K562 (cell line): Measurements from ENCODE around the gene ZBTB16. TPM values are rescaled to one million over a fixed set of nuclear protein-coding genes. Genes with fewer than 3 reads are reported as not detected.

Source experiments
- DACH1 ChIP-seq: fragments of 450-650 bp; IDR thresholded peaks from 2 replicates; pipeline ENCODE4 v1.6.1; 2018; ENCODE audit not compliant: partially characterized antibody
- DMBX1 ChIP-seq: fragments of 250-450 bp; sonication (Bioruptor Pico); IDR thresholded peaks from 2 replicates; pipeline ENCODE4 v1.8.0; 2022; ENCODE audit warnings: inconsistent platforms, mild to moderate bottlenecking, moderate library complexity, borderline replicate concordance
- TOE1 ChIP-seq, 2 experiments: fragments of 450-650 bp in 1 of 2; sonication (generic) in 1 of 2; formaldehyde crosslinking in 1 of 2; IDR thresholded peaks; 2 replicates each; pipeline versions ENCODE4 v1.7.1 to v1.8.0; 2016 to 2022; ENCODE audit warnings: borderline replicate concordance in 2 of 2, mild to moderate bottlenecking in 2 of 2, antibody characterized with exemption in 1 of 2, inconsistent platforms in 1 of 2, low read depth in 1 of 2, missing genetic modification reagents in 1 of 2, moderate library complexity in 1 of 2
- ZBED1 ChIP-seq: IDR thresholded peaks from 2 replicates; pipeline ENCODE4 v1.6.1; 2014
- ZNF184 ChIP-seq: sonication (generic); formaldehyde crosslinking; IDR thresholded peaks from 2 replicates; pipeline ENCODE4 v1.5.0; 2020; ENCODE audit warnings: missing genetic modification reagents
- polyA plus RNA-seq, 8 experiments: library from polyadenylated mRNA; depleted of rRNA in 4 of 8; stranded (reverse) in 5 of 8; unstranded in 3 of 8; fragments of >200 nt; fragmentation: Nextera tagmentation in 2 of 8; fragmentation: Illumina TruSeq in 1 of 8; extraction: Ambion mirVana in 2 of 8; extraction: Trizol in 1 of 8; gene quantifications; 2 replicates each; pipeline versions ENCODE4 v1.2.1 to v1.2.3, GENCODE V29; 2011 to 2014; ENCODE audit warnings: inconsistent platforms in 1 of 8, missing spikeins in 1 of 8
- total RNA-seq, 7 experiments: library from RNA; depleted of rRNA in 6 of 7; stranded (reverse); fragments of >200 nt in 6 of 7; fragmentation: Illumina TruSeq in 2 of 7; extraction: Trizol in 2 of 7; gene quantifications; 2 replicates each; pipeline versions ENCODE4 v1.2.1 to v1.2.3, GENCODE V29; 2011 to 2021; ENCODE audit warnings: low replicate concordance in 1 of 7
- TF ChIP-seq, protein P1 (sequence below): fragments of 200-800 bp; sonication (Bioruptor generic); IDR thresholded peaks from 2 replicates; pipeline ENCODE4 v1.6.1; 2016; ENCODE audit warnings: missing genetic modification characterization, missing compliant biosample characterization
- TF ChIP-seq, protein P2 (sequence below): fragments of 250-450 bp; sonication (Bioruptor Pico); IDR thresholded peaks from 2 replicates; pipeline ENCODE4 v1.9.0; 2021; ENCODE audit warnings: mild to moderate bottlenecking
- TF ChIP-seq, protein P3 (sequence below): fragments of 450-650 bp; IDR thresholded peaks from 2 replicates; pipeline ENCODE4 v1.6.1; 2017; ENCODE audit warnings: antibody characterized with exemption, mild to moderate bottlenecking
- TF ChIP-seq, protein P4 (sequence below): fragments of 250-450 bp; sonication (Bioruptor Pico); IDR thresholded peaks from 2 replicates; pipeline ENCODE4 v1.5.1; 2021; ENCODE audit warnings: mild to moderate bottlenecking
- TF ChIP-seq, protein P5 (sequence below), 2 experiments: fragments of 450-650 bp in 1 of 2; IDR thresholded peaks; 2 replicates each; pipeline ENCODE4 v1.6.1; 2011 to 2017; ENCODE audit warnings: low read depth in 2 of 2, antibody characterized with exemption in 1 of 2, borderline replicate concordance in 1 of 2, low read length in 1 of 2, mild to moderate bottlenecking in 1 of 2, mixed read lengths in 1 of 2; ENCODE audit not compliant: control insufficient read depth in 1 of 2

Gene ZBTB16
- total and polyA plus RNA-seq, 9 of the 15 experiments (the other 6 are each of a cell fraction or from before 2014, with no cell fraction given) = 0.06 to 0.40 (median 0.24) TPM; not detected in 4

DNA sequence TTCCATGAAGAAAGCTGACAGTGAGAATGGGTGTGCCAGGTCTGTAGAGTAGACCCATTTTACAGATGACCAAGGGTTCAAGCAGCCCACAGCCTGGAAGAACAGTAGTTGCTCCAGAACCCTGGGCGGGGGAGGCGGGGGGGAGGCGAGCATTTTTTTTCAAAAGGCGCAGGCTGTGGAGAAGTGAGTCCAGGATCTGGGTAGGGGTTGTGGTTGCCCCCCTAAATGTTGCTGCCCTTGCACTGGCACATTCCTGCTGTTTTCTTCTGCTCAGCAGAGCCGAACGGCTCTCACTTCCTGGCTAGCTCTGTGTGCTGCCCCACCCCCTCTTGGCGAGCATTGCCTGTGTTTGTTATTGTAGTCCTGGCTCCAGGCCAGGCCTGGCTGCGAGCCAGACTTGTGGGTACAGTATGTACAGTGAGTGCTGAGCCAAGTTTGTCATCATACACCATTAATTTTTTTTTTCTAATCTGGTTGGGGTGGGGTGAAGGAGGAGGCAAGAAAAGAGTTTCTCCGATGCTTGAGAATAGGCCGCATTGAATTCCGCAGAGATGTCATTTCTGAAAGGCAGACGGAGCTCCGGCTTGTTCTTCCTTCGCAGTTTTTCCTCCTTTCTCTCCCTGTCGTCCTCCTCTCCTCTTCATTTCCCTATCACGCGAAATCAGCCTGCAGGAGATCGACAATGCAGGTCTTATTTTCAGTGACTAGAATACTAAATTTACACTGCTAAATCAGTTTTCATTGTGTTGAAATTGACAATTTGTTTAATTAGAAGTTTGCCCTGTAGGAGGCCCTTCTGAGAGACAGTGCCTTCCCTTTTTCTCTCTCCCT, 100.5 kb downstream of the ZBTB16 start (continued):
- TF ChIP-seq, protein P1, sequence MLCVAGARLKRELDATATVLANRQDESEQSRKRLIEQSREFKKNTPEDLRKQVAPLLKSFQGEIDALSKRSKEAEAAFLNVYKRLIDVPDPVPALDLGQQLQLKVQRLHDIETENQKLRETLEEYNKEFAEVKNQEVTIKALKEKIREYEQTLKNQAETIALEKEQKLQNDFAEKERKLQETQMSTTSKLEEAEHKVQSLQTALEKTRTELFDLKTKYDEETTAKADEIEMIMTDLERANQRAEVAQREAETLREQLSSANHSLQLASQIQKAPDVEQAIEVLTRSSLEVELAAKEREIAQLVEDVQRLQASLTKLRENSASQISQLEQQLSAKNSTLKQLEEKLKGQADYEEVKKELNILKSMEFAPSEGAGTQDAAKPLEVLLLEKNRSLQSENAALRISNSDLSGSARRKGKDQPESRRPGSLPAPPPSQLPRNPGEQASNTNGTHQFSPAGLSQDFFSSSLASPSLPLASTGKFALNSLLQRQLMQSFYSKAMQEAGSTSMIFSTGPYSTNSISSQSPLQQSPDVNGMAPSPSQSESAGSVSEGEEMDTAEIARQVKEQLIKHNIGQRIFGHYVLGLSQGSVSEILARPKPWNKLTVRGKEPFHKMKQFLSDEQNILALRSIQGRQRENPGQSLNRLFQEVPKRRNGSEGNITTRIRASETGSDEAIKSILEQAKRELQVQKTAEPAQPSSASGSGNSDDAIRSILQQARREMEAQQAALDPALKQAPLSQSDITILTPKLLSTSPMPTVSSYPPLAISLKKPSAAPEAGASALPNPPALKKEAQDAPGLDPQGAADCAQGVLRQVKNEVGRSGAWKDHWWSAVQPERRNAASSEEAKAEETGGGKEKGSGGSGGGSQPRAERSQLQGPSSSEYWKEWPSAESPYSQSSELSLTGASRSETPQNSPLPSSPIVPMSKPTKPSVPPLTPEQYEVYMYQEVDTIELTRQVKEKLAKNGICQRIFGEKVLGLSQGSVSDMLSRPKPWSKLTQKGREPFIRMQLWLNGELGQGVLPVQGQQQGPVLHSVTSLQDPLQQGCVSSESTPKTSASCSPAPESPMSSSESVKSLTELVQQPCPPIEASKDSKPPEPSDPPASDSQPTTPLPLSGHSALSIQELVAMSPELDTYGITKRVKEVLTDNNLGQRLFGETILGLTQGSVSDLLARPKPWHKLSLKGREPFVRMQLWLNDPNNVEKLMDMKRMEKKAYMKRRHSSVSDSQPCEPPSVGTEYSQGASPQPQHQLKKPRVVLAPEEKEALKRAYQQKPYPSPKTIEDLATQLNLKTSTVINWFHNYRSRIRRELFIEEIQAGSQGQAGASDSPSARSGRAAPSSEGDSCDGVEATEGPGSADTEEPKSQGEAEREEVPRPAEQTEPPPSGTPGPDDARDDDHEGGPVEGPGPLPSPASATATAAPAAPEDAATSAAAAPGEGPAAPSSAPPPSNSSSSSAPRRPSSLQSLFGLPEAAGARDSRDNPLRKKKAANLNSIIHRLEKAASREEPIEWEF (CRISPR knock-in tag) = no peak
- TF ChIP-seq, protein P2, sequence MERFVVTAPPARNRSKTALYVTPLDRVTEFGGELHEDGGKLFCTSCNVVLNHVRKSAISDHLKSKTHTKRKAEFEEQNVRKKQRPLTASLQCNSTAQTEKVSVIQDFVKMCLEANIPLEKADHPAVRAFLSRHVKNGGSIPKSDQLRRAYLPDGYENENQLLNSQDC (CRISPR knock-in tag) = no peak
- TF ChIP-seq, protein P3, sequence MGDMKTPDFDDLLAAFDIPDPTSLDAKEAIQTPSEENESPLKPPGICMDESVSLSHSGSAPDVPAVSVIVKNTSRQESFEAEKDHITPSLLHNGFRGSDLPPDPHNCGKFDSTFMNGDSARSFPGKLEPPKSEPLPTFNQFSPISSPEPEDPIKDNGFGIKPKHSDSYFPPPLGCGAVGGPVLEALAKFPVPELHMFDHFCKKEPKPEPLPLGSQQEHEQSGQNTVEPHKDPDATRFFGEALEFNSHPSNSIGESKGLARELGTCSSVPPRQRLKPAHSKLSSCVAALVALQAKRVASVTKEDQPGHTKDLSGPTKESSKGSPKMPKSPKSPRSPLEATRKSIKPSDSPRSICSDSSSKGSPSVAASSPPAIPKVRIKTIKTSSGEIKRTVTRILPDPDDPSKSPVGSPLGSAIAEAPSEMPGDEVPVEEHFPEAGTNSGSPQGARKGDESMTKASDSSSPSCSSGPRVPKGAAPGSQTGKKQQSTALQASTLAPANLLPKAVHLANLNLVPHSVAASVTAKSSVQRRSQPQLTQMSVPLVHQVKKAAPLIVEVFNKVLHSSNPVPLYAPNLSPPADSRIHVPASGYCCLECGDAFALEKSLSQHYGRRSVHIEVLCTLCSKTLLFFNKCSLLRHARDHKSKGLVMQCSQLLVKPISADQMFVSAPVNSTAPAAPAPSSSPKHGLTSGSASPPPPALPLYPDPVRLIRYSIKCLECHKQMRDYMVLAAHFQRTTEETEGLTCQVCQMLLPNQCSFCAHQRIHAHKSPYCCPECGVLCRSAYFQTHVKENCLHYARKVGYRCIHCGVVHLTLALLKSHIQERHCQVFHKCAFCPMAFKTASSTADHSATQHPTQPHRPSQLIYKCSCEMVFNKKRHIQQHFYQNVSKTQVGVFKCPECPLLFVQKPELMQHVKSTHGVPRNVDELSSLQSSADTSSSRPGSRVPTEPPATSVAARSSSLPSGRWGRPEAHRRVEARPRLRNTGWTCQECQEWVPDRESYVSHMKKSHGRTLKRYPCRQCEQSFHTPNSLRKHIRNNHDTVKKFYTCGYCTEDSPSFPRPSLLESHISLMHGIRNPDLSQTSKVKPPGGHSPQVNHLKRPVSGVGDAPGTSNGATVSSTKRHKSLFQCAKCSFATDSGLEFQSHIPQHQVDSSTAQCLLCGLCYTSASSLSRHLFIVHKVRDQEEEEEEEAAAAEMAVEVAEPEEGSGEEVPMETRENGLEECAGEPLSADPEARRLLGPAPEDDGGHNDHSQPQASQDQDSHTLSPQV = no peak
- TF ChIP-seq DACH1 (peak; percentile 7), DMBX1 (CRISPR knock-in tag) (no peak), ZBED1 (no peak), TOE1 (IDR thresholded peaks at IDR 0.05; ENCODE audit: borderline replicate concordance) (peak; percentile 76; the same call in 1 of the 2 replicates), TOE1 (CRISPR knock-in tag; IDR thresholded peaks at IDR 0.05; ENCODE audit: borderline replicate concordance, low read depth) (no peak), ZNF184 (CRISPR knock-in tag) (no peak)
- TF ChIP-seq, protein P4, sequence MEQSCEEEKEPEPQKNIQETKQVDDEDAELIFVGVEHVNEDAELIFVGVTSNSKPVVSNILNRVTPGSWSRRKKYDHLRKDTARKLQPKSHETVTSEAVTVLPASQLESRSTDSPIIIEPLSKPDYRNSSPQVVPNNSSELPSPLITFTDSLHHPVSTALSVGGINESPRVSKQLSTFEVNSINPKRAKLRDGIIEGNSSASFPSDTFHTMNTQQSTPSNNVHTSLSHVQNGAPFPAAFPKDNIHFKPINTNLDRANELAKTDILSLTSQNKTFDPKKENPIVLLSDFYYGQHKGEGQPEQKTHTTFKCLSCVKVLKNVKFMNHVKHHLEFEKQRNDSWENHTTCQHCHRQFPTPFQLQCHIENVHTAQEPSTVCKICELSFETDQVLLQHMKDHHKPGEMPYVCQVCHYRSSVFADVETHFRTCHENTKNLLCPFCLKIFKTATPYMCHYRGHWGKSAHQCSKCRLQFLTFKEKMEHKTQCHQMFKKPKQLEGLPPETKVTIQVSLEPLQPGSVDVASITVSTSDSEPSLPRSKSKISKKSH (CRISPR knock-in tag) = no peak
- TF ChIP-seq, protein P5, sequence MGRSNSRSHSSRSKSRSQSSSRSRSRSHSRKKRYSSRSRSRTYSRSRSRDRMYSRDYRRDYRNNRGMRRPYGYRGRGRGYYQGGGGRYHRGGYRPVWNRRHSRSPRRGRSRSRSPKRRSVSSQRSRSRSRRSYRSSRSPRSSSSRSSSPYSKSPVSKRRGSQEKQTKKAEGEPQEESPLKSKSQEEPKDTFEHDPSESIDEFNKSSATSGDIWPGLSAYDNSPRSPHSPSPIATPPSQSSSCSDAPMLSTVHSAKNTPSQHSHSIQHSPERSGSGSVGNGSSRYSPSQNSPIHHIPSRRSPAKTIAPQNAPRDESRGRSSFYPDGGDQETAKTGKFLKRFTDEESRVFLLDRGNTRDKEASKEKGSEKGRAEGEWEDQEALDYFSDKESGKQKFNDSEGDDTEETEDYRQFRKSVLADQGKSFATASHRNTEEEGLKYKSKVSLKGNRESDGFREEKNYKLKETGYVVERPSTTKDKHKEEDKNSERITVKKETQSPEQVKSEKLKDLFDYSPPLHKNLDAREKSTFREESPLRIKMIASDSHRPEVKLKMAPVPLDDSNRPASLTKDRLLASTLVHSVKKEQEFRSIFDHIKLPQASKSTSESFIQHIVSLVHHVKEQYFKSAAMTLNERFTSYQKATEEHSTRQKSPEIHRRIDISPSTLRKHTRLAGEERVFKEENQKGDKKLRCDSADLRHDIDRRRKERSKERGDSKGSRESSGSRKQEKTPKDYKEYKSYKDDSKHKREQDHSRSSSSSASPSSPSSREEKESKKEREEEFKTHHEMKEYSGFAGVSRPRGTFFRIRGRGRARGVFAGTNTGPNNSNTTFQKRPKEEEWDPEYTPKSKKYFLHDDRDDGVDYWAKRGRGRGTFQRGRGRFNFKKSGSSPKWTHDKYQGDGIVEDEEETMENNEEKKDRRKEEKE (IDR thresholded peaks at IDR 0.05; ENCODE audit: borderline replicate concordance in 1 of 2, control insufficient read depth in 1 of 2, low read depth in 2 of 2, low read length in 1 of 2) = no peak
